HG02884 (cell line): ENCODE data around the gene LARGE2.

Source experiments
- ATAC-seq: cut with Tn5 transposase; IDR thresholded peaks from one replicate; pipeline ENCODE4 v1.9.1; 2021; ENCODE audit warnings: mild to moderate bottlenecking, moderate library complexity; ENCODE audit not compliant: unreplicated experiment

LARGE2 gene

DNA sequence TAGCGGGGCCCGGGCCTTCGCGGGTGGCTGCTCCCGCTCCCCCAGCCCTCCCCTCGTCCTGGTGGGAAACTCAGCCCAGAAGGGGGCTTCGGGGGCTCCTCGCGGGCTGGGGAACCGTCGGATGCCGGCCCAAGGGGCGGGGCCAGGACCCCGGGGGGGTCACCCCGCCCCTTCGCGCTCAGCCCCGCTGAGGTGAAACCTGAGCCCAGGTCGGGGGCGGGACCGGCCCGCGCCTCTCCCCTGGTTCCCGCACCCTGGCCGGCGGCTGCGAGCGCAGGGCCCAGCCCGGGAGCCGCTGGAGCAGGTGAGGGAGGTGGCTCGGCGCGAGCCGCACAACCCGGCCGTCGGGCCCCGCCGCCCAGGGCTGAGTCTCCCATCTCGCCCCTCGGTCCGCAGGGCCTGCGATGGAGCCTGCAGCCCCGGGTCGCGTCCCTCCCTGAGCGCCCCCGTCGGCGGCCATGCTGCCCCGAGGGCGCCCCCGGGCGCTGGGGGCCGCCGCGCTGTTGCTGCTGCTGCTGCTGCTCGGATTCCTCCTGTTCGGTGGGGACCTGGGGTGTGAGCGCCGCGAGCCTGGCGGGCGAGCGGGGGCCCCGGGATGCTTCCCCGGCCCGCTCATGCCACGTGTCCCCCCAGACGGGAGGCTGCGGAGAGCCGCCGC, at the start of gene LARGE2:
Gene LARGE2 (plus strand): TSS at position 232 of the 658 bp plus-strand sequence. CDS start 227 bp downstream, at position 459.
- ATAC-seq: no peak

DNA sequence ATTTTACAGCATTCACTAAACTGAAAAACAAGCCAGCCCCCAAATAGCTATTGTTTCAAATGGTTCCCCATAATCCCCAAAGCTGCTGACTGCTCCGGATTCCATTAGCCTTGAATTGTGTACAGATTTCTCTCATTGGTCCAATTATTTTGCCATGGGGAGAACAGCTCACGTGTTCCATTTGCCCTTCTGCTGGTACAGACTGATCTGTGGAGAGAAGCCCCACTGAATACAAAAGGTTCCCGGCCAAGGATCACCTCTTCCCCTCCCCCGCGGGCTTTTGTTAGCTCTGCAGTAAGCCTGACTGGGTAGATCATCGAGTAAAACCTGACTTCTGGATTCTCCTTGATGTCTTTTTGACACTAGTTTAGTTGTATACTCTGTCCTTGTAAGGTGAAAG, 46.1 kb upstream of the LARGE2 start:
- ATAC-seq: no peak

DNA sequence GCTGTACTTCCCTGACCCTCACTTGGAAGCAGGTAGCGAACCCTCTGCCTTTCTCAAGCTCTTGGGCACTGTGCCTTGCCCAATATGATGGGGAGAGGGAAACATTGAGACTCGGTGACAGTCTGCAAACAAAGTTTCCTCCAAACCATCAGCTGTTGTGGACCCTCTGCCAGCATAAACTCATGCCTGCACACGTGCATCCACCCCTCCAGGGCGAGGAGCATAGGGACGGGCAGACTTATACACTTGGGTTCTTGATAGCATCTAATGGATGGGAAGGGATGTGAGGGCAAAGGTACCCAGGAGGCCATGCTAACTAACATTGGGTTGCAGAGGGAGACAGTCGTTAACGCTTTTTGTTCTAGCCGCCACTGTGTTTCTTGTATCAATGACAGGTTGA, 45.2 kb upstream of the LARGE2 start:
- ATAC-seq: no peak

DNA sequence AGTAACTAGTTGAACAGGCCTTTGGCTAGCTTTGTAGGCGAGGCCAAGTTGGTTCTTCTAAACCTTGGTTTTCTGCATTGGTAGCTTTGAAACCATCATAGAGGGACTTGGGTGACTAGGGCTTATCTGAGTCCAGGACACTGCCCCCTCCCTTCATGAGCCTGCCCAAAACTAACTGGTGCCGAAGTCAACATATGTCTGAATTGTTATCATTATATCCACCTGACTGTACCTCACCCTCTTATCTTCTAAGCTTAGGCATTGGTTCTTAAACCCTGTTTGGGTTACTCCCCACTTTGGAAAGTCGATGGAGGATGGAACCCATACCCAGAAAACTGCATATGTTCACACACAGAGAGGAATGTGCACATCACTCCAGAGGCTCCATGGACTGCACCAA, 44.6 kb upstream of the LARGE2 start:
- ATAC-seq: no peak

DNA sequence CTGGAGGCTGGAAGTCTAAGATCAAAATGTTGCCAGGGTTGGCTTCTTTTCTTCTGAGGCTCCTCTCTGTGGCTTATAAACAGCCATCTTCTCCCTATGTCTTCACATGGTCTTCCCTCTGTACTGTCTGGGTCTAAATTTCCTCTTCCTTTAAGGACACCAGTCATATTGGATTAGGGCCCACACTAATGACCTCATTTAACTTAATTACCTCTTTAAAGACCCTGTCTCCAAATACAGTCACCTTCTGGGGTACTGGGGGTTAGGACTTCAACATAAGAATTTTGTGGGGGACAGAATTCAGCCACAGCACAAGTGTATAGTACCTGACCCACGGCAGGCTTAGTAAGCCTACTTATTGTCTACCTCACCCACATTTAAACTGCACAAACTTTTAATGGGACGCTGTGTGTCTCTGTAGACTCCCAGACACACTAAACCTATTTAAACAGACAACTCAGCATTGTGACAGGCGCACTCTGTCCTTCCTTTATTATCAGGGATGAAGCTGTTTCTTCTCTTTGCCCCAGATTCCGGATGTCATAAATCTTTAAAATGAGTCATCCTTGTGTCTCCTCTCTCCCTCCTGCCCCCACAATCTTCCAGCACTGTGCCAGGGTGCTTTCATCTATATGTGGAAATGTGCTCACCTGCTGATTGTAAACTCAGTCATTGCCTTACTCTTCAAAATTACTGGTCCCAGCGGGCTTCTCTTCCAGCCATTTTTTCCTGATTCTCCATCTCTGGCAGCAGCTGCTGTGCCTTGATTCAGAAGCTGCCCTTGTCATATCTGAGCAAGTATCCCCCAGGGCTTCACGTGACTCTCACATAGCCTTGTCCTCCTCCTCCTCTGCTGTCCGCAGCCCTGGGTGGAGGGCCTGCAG, 42.4 kb upstream of the LARGE2 start:
- no peak for ATAC-seq

DNA sequence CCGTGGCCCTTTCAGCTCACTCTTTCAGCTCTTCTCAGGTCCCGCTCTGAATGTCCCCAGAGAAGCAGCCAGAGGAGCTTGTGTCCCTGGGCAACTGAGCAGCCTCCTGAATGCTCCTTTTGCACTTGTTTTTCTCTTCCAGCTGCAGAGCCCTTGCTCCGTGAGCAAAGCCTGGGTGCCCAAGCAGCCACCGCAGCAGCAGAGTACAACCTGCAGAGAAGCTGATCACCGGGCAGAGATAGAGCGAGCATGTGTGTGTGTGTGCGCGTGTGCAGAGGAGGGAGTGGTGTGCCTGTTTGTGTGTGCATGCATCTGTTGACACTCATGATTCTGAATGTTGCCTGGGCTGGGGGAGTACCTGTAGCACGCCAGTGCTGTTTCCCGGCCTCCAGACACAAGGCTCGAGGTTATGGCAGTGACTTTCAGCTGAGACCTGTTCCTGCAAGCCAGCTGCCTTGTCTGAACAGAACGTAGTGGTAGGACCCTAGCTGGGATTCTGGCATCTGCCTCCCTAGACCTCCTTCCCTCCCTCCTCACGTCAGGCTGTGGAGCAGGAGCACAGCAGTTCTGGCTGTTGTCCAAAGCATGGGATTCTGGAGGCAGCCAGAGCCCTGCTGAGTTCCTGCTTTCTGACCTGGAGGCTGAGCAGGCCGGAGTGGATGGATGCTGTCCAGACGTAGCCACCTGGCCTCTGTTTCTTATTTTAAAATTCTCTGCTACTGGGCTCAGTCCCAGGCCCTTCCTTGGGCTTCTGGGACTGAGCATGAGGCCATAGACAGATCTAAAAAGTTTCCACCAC, 41.5 kb upstream of the LARGE2 start:
- no peak for ATAC-seq

DNA sequence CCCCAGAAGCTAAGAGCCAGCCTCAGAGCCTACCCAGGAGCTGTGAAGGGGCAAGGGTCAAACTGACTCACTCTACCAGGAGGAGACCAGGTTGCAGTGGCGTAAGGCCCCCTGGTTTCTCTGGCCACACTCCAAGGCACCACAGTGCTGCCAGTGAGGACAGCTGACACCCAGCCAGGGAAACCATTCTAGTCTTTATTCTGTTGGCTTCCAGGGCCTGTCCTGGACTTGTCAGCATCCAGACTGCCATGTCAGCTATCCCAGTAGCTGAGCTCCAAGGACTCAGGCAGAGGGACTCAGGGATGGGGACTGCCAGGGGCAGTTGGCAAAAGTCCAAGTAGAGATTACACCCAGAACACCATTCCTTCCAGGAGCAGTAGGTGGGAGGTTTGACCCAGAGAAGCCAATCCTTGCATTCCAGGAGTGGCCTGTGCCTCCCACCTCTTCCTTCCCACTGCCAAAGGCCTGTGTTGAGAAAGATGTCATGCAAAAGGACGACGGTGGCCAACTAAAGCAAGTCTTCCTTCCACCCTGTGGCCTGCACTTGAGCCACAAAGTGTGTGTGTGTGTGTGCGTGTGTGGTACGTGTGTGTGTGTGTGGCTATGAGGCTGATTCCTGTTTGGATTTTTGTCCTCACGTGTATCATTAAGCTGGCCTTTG, 40.6 kb upstream of the LARGE2 start:
- ATAC-seq: no peak

DNA sequence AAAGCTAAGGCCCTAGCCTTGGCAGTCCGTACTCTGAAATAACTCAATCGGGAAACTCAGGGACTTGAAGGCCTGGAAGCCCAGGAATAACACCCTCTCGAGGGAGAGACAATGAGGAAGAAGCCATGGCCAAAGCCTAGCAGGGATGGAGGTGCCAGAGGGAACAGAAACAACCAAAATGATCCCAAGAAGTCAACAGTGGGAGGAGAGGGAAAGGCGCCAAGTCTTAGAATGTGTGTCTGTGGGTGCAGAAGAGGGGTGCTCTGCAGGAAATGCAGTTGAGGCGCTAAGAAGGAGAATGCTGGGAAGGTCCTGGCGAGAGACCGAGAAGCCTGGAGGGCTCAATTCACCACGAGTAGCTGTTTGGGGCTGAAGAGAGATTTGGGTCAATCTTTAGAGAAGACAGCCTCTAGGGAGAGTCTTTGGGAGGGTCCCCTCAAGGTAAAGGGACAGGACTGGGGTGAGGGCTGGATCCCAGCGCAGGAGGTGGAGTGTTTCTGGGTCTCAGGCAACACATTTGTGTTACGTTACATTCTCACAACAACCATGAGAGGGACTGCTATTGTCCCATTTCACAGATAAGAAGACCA, 37.8 kb upstream of the LARGE2 start:
- no peak for ATAC-seq

DNA sequence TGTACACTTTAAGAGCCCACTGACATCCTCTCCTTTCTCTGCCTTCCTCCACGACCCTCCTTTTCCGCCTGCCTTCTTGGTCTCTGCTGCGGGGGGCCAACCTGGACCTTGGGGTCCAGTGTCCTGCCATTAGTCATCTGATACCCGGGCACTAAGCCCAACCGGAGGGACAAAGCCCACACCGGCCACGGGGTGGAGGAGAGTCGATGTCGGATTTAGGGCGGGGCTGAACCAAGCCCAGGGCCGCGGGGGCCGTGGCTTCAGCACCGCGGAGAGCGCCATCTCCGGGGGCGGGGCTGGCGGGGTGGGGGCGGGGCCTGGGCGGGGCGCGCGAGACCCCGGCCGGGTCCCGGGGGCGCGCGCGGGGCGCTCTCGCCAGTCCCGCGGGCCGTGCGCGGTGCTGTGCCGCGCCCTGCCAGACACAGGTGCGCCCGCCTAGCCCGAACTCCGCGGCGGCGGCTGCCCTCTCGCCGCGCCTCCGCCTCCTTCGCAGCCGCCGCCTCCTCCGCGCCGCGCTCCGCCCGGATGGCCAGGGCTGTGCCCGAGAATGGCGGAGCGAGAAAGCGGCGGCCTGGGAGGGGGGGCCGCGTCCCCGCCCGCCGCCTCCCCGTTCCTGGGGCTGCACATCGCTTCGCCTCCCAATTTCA, 37.1 kb upstream of the LARGE2 start, which contains the start of gene MAPK8IP1:
Gene MAPK8IP1 (plus strand): TSS at position 378 of the 647 bp plus-strand sequence. CDS start 170 bp downstream, at position 548.
- peak; percentile 62 for ATAC-seq

DNA sequence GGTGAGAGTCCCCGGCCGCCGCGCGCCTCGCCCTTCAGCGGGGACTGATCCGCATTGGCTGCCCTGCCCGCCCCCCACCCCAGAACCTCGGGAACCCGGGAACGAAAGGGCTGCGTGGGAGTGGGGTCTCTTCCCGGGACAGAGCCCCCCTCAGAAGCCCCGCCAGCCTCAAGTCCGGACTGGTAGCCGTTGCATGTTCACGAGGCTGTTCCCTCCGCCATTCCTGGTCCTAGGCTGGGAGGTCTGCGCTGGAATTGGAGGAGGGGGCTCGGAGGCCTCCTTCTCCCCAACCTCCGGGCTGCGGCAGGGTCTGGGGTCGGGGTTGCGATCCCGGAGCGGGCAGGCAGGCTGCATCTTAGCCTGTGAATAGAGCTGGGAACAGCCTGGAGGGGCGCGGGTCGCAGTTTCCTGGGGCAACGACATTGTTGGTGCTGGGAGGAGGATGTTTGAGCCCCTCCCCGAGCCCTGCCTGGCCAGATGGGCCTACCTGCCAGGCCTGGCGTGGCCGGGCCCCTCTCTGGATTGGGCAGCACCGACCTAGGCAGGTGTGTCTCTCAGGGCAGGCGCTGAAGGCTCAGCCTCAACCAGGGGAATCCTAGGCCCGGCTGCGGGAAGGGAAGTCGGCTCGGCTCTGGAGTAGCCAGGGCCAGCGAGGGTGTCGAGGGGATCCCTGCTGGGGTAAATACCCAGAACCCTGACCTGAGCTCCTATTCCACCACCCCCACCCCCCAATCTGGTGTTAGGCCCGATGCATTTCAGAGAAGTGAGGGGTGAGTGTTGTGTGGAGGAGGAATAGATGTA, 36.3 kb upstream of the LARGE2 start:
- ATAC-seq: no peak

DNA sequence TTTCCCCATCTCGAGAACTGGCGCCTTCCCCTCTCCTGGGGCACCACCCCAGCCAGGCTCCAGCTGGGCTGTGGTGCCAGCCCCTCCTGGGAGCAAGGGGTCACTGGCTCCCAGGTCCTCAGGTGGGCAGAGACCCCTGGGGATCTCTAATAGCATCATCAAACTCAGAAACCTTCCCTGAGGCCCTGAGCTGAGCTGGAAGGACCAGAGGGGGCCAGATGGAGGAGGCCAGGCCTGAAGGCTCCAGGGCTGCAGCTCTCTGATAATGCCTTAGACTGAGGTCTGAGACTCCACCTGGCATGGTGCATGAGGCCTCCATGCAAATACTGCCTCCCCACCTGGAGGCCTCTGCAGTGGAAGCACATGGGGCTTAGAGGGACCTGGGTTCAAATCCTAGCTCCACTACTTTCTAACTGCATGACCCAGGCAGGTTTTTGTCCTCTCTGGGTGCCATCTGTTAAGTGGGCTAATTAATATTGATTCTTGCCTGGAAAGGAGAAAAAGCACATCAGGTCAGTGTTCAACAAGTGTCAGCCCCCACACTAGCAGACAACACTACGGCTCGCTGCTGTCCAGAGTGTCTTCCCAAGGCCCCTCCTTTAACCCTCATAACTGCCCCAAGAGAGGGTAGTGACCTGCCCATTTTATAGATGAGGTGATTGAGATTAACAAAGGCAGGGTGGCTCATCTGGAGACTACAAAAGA, 35.5 kb upstream of the LARGE2 start:
- no peak for ATAC-seq

DNA sequence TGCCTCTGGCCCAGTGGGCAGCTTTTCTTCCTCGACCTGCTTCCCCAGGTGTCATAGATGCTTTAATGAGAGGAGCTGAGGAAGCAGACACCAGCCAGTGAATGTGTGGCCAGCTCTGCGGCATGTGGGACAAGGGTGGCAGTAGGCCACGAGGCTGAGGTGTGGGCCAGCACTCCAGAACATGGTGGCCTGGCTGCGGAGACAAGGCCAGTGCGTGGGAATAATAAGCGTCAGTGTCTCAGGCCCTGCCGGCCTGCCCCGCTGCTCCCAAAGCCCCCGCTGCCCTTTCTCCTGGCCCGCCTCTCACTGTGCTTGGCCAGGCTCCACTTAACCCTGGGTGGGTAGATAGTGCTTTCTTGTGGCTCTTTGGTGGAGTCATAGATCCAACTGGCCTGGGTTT, 34.9 kb upstream of the LARGE2 start:
- no peak for ATAC-seq

DNA sequence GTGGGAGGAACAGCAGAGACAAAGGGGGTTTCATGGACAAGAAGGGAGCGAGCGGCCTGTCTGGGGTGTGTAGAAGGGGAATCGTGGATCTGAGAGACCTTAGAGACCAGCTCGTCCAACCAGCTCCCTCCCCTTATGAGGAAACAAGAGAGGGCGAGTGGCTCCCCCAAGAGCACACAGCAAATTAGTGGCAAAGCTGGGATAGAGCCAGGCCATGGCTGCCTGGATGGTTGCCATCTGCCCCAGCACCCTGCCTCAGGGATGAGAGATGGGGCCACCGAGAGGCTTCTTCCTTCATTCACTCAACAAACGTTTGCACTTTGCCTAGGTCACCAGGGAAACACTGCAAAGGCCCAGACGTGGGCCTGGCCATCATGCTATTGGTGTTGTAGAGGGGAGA, 32.9 kb upstream of the LARGE2 start:
- no peak for ATAC-seq

DNA sequence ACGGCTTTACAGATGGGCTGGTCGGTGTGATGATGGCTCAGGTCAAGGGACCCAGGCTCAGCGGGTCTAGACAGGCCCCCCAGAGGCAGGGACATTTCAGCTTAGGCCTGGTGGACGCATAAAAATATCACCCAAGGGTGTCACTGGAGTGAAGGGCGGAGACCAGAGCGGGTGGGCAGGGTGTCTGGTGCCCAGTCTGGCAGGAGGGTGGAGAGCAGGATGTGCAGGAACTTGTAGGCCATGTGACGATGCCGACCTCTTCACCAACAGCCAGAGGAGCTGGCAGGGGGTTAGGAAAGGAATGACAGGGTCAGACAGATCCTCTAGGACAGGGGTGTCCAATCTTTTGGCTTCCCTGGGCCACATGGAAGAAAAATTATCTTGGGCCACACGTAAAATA, 32.5 kb upstream of the LARGE2 start:
- ATAC-seq: no peak

DNA sequence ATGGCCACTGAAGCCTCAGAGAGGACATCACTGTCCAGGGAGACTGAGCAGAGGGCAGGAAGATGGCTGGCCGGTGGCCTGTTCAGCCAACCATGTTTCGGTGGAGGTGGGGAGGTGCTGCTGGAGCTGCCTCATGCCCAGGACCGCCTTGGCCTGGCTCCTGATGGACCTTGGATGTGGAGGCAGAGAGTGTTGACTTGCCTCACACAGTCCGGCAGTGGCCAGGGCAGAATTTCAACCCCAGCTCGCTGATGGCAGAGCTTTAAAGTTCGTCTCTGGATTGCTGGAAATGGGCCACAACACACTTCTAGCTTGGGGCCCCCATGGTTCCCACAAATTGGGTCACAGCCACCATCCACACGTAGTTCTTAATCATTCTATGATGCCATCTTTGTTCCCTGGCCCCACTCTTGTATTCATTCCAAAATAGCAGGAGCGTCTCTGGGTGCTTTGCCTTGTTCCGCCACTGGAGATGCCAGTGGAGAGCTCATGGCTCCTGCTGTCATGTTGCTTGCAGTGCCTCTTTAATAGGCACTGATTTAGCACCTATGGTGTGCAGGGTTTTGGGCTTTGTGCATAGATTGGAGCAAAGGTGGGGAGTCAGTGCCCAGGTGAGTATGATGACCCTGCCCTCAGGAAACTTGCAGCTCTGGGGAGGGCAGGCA, 31.4 kb upstream of the LARGE2 start:
- no peak for ATAC-seq

DNA sequence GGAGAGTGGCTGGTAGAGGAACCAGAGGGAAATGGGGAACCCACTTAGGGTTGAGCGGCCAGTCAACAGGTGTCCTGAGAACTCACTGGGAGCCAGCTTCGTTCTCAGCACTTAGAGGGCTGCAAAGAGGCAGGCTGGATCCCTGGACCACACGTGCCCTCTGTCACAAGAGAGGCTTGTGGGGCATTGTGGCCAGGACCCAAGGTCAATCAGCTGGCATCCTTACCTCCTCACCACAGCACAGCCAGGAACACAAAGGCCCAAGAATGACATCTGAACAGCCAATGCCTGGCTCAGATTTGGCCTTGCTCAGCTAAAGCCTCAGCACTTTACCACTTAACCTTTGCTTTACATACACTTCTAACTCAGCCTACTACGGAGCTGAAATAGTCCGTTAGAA, 29.6 kb upstream of the LARGE2 start:
- ATAC-seq: no peak

DNA sequence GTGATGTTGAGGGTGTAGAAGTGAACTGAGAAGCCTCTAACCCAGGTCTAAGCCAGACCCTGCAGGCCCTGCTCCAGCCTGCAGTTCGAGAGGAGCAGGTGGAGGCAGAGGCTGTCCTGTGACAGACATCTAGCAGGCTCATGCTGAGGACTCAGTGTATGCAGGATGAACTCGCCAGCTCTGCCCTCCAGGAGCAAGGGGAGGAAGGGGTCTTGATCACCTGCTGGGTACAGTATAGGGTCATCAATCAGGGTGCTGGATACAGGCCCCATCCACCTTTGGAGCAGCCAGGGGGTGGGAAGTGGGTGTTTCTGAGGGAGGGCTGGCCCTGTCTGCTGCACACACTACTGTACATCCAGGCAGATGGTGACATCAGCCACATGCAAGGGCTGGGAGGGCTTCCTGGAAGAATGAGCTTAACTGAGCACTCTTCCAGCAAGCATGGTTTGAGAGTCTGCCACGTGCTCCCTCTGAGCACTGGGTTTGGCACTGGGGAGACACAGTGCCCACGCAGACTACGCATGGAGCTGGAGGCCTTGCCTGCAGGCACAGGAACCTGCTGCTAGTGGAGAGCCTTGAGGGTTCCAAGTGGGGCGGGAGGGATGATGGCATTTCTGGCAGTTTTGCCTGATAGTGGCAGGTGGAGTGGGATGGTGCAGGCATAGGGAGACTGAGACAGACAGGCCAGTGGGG, 27.8 kb upstream of the LARGE2 start:
- ATAC-seq: no peak
